GM12864 (cell line): ENCODE data around the gene CACNG8.
"Not testable (repeated sequence)": the region's sequence is repeated elsewhere in the genome, so short reads cannot be mapped to it uniquely, and the experiment has no call there.

ENCODE experiments used
- DNase-seq: peaks from one replicate; pipeline ENCODE4 v3.0.0-alpha.2; 2011; ENCODE audit warnings: low read depth
- H3K4me3 ChIP-seq: 2 replicates; pipeline ENCODE4 v1.5.1; 2011; ENCODE audit warnings: mild to moderate bottlenecking, low read depth, low read length, control low read depth
- TF ChIP-seq, protein P1 (sequence below): IDR thresholded peaks from 2 replicates; pipeline ENCODE4 v1.5.1; 2011; ENCODE audit warnings: low read depth, mild to moderate bottlenecking, moderate library complexity, low read length, control low read depth, inconsistent platforms; ENCODE audit errors: missing control alignments

The CACNG8 gene

DNA sequence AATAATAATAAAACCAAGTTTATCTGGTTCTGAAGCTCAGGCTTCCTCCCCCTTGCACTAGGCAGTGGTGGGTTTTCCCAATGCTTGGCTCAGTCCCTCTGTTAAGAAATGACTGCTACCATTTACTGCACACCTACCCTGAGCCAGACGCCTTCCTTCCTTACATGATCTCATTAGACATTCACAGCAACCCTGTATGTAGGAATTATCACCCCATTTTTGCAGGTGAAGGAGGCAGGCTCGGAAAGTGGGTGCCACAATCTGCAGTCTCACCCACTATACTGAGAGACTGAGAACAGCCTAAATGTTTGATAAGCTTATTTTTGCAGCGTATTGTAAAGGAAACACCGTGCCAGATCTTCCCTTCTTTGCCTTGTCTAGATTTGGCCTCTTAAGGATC, 18.3 kb upstream of the CACNG8 start:
- DNase-seq, result no peak
- H3K4me3 ChIP-seq, result no peak overlapping the region
- TF ChIP-seq, protein P1, sequence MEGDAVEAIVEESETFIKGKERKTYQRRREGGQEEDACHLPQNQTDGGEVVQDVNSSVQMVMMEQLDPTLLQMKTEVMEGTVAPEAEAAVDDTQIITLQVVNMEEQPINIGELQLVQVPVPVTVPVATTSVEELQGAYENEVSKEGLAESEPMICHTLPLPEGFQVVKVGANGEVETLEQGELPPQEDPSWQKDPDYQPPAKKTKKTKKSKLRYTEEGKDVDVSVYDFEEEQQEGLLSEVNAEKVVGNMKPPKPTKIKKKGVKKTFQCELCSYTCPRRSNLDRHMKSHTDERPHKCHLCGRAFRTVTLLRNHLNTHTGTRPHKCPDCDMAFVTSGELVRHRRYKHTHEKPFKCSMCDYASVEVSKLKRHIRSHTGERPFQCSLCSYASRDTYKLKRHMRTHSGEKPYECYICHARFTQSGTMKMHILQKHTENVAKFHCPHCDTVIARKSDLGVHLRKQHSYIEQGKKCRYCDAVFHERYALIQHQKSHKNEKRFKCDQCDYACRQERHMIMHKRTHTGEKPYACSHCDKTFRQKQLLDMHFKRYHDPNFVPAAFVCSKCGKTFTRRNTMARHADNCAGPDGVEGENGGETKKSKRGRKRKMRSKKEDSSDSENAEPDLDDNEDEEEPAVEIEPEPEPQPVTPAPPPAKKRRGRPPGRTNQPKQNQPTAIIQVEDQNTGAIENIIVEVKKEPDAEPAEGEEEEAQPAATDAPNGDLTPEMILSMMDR, result no peak

DNA sequence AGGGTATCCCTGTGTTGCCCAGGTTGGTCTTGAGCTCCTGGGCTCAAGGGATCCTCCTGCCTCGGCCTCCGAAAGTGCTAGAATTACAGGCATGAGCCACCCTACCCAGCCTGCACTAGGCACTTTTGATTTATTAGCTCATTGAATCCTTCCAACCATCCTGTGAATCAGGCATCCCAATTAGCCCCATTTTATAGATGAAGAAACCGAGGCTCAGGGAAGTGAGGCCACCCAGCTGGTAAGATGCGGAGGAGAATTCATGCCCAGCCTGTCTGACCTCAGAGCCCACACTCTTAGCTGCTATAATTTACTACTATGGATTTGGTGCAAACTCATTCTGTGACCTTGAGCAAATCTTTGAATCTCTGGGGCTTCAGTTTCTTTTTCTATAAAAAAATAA, 17.8 kb upstream of the CACNG8 start:
- no peak overlapping the region for H3K4me3 ChIP-seq
- TF ChIP-seq, protein P1, result no peak

DNA sequence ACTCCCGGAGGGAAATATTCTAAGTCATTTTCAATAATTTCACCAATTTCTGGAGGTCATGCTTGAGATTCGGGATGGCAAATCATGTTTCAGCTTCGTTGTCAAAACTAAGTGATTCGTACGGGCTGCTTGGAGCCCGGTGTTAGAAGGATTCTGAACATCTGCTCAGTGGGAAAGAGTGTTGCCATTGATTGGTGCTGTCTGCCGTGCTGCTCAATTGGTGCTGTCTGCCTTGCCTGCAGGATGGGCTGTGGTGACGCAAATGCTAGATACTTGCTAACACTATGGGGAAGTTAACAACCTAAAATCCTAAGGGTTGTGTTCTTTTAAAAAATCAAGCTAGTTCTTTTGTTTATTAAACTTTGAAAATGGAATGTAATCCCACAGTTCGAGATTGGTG, 17.3 kb upstream of the CACNG8 start:
- no peak for DNase-seq
- H3K4me3 ChIP-seq, result no peak overlapping the region
- TF ChIP-seq, protein P1, result no peak

More for the DNA sequence above, 17.8 kb upstream of the CACNG8 start:
- DNase-seq, result no peak

DNA sequence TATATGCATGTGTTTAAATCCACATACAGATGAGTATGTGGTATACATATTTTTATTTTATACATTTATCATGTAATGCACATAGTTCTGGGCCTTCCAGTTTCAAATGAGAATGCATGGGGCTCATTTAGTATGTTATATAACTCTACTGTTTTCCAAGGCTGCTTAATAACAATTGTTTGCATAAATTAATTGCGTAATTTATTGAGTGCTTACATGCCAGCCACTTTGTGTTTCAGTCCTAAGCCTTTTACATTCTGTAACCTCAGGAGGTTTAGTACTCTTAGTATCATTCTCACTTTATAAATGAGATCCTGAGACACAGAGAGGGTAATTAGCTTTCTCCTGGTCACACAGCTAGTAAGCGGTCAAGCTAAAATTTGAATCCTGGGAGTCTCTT, 16.7 kb upstream of the CACNG8 start:
- H3K4me3 ChIP-seq, result no peak overlapping the region
- TF ChIP-seq, protein P1, result no peak
- DNase-seq, result no peak

DNA sequence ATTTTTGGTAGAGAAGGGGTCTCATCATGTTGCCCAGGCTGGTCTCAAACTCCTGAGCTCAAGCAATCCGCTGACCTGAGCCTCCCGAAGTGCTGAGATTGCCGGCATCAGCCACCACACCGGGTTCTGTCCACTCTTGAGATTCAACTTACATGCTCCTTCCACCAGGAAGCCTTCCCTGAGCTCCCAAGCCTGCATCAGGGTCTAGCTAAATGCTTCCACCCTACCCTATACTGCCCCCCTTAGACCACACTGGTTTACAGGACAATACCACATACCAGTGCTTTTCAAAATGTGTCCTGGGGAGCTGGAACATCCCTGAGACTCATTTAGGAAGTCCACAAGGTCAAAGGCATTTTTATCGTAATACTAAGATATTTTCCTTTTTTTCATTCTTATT, 15.1 kb upstream of the CACNG8 start:
- H3K4me3 ChIP-seq, result no peak overlapping the region
- TF ChIP-seq, protein P1, result no peak
- no peak for DNase-seq

DNA sequence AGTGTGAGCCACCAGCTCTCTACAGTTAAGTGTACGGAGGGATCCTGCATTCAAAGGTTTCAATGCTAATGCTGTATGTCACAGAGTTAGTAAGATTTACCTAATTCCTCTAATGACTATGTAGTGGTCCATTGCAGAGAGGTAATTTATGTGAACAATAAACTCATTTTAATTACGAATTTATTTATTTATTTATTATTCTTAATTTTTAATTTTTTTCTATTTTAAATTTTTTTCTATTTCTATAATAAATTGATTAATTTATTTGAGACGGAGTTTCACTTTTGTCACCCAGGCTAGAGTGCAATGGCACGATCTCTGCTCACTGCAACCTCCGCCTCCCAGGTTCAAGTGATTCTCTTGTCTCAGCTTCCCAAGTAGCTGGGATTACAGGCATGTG, 14.1 kb upstream of the CACNG8 start:
- not testable (repeated sequence) for H3K4me3 ChIP-seq, DNase-seq

DNA sequence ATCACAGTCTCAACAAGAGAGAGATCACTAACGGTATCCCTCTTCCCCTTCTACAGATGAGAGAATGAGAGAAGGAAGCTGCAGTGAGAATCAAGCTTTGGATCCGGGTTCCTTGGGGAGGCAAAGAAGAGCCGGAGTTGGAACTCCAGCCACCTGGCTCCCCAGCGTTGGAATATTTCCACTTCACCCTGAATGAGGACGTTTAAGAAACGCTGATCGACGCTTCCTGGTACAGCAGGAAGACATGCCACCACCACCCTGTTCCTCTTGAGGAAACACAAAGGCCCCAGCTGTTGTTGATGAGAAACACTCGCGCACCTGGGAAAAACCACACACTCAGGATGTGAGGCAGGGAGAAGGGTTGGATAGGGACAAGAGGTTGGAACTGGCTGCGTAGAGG, 11.3 kb upstream of the CACNG8 start:
- TF ChIP-seq, protein P1, result no peak
- no peak overlapping the region for H3K4me3 ChIP-seq
- no peak for DNase-seq

DNA sequence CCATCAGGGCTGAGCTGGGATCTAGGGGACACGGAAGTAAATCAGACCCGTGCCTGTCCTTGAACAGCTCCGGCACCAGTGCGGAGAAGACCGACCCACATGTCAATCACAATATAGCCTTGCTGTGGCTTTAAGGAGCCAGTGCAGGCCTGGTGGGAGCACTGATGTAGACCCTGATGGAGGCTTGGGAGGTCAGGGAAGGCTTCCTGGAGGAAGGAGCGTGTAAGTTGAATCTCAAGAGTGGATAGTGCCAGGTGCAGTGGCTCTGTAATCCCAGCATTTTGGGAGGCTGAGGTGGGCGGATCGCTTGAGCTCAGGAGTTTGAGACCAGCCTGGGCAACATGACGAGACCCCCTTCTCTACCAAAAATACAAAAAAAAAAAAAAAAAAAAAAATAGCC, 10.8 kb upstream of the CACNG8 start:
- no peak overlapping the region for H3K4me3 ChIP-seq
- no peak for DNase-seq
- TF ChIP-seq, protein P1, result no peak
